ENCODE measurements around the gene GIT1.

The GIT1 gene

GRCh38 chr17:29615492-29616299 is 26.2 kb upstream of the GIT1 start:
- FAIRE-seq, result no peak

- no peak for FAIRE-seq
Measured at GRCh38 chr17:29615048-29615385, 25.6 kb upstream of the GIT1 start.

- no peak for FAIRE-seq
Measured at GRCh38 chr17:29614349-29615047, 25.1 kb upstream of the GIT1 start.

GRCh38 chr17:29613856-29614255 is 24.4 kb upstream of the GIT1 start:
- FAIRE-seq, result no peak

- FAIRE-seq, result no peak
Measured at GRCh38 chr17:29613352-29613837, 23.9 kb upstream of the GIT1 start.

- FAIRE-seq, result no peak
Measured at GRCh38 chr17:29612404-29613280, 23.2 kb upstream of the GIT1 start.

GRCh38 chr17:29612094-29612403 is 22.6 kb upstream of the GIT1 start:
- no peak for FAIRE-seq

GRCh38 chr17:29611351-29612093 is 22.1 kb upstream of the GIT1 start:
- no peak for FAIRE-seq

- FAIRE-seq, result no peak
Measured at GRCh38 chr17:29610395-29610794, 20.9 kb upstream of the GIT1 start.

GRCh38 chr17:29608986-29609385 is 19.5 kb upstream of the GIT1 start:
- no peak for FAIRE-seq

GRCh38 chr17:29607557-29608195 is 18.2 kb upstream of the GIT1 start:
- no peak for FAIRE-seq

GRCh38 chr17:29603109-29603674 is 13.7 kb upstream of the GIT1 start:
- no peak for FAIRE-seq

GRCh38 chr17:29597361-29598172 is 8.1 kb upstream of the GIT1 start:
- FAIRE-seq, result no peak

GRCh38 chr17:29596811-29597210 is 7.4 kb upstream of the GIT1 start:
- FAIRE-seq, result no peak

GRCh38 chr17:29595943-29596774 is 6.7 kb upstream of the GIT1 start:
- no peak for FAIRE-seq

GRCh38 chr17:29595107-29595942 is 5.9 kb upstream of the GIT1 start:
- FAIRE-seq, result no peak

GRCh38 chr17:29594519-29595090 is 5.2 kb upstream of the GIT1 start:
- no peak for FAIRE-seq

GRCh38 chr17:29593591-29594518 is 4.4 kb upstream of the GIT1 start:
- FAIRE-seq, result no peak

Measured in G401.6 (cell line).